Endothelial cell (in vitro differentiated cells): ENCODE measurements around the gene DOCK1. TPM values are rescaled to one million over a fixed set of nuclear protein-coding genes. Genes with fewer than 3 reads are reported as not detected.

Experiments used
- DNase-seq: peaks from one replicate; pipeline ENCODE4 v3.0.0; 2021; ENCODE audit warnings: low spot score
- H3K27ac Mint-ChIP-seq: one replicate; pipeline ENCODE4 v1.8.0; 2021; ENCODE audit warnings: mixed read lengths, inconsistent platforms; ENCODE audit not compliant: unreplicated experiment
- H3K27me3 Mint-ChIP-seq: one replicate; pipeline ENCODE4 v1.8.0; 2021; ENCODE audit warnings: mild to moderate bottlenecking, moderate library complexity, mixed read lengths, inconsistent platforms; ENCODE audit not compliant: unreplicated experiment
- H3K36me3 Mint-ChIP-seq: one replicate; pipeline ENCODE4 v1.8.0; 2021; ENCODE audit warnings: mild to moderate bottlenecking, low read depth, mixed read lengths, inconsistent platforms; ENCODE audit not compliant: unreplicated experiment
- H3K4me1 Mint-ChIP-seq: one replicate; pipeline ENCODE4 v1.8.0; 2021; ENCODE audit warnings: mild to moderate bottlenecking, mixed read lengths, inconsistent platforms; ENCODE audit not compliant: unreplicated experiment
- H3K4me3 Mint-ChIP-seq: one replicate; pipeline ENCODE4 v1.8.0; 2021; ENCODE audit warnings: mild to moderate bottlenecking, mixed read lengths, inconsistent platforms; ENCODE audit not compliant: unreplicated experiment
- H3K9me3 Mint-ChIP-seq: one replicate; pipeline ENCODE4 v1.8.0; 2021; ENCODE audit warnings: mixed read lengths, inconsistent platforms; ENCODE audit not compliant: unreplicated experiment
- CTCF ChIP-seq: fragments of 200-600 bp; sonication (generic); IDR thresholded peaks from one replicate; pipeline ENCODE4 v1.5.0; 2021; ENCODE audit warnings: antibody characterized with exemption; ENCODE audit not compliant: unreplicated experiment
- total RNA-seq: library from RNA; stranded (reverse); fragmentation: NEBNext Ultra II Directional; extraction: Animal tissue kit (Norgen Biotek cat#: 25700); gene quantifications from one replicate; pipeline ENCODE4 v1.2.1, GENCODE V29; 2021; ENCODE audit not compliant: unreplicated experiment

The DOCK1 gene
- total RNA-seq, 1 donor from 2014 or later, result 116 TPM

- peaks cover 34% of the 10 kb centered on the region for H3K4me1 Mint-ChIP-seq
- no peaks in the 10 kb centered on the region for H3K9me3 Mint-ChIP-seq
- no peaks in the 10 kb centered on the region for H3K27me3 Mint-ChIP-seq
- TF ChIP-seq CTCF, result no peak
- peaks cover 38% of the 10 kb centered on the region for H3K36me3 Mint-ChIP-seq
- H3K4me3 Mint-ChIP-seq, result peak overlapping the region; percentile 26
- DNase-seq, result no peak
- no peak overlapping the region for H3K27ac Mint-ChIP-seq
Measured at GRCh38 chr10:126975221-126975620, 70.0 kb downstream of the DOCK1 start.

GRCh38 chr10:126977216-126977615 lies 72.0 kb downstream of the DOCK1 start:
- Mint-ChIP-seq H3K36me3 (peaks cover 43% of the 10 kb centered on the region), H3K27me3 (no peaks in the 10 kb centered on the region), H3K9me3 (no peaks in the 10 kb centered on the region), H3K4me3 (no peak overlapping the region), H3K4me1 (peaks cover 32% of the 10 kb centered on the region), H3K27ac (no peak overlapping the region)
- no peak for TF ChIP-seq CTCF
- no peak for DNase-seq

- H3K27ac Mint-ChIP-seq, result no peak overlapping the region
- H3K27me3 Mint-ChIP-seq, result no peaks in the 10 kb centered on the region
- DNase-seq, result no peak
- H3K4me1 Mint-ChIP-seq, result peaks cover 17% of the 10 kb centered on the region
- peaks cover 52% of the 10 kb centered on the region for H3K36me3 Mint-ChIP-seq
- TF ChIP-seq CTCF, result no peak
- no peak overlapping the region for H3K4me3 Mint-ChIP-seq
- no peaks in the 10 kb centered on the region for H3K9me3 Mint-ChIP-seq
Measured at GRCh38 chr10:126979311-126979710, 74.1 kb downstream of the DOCK1 start.

- no peak for TF ChIP-seq CTCF
- Mint-ChIP-seq H3K36me3 (peaks cover 56% of the 10 kb centered on the region), H3K4me3 (no peak overlapping the region), H3K27me3 (peaks cover 4% of the 10 kb centered on the region), H3K9me3 (no peaks in the 10 kb centered on the region), H3K27ac (peak overlapping the region; percentile 18), H3K4me1 (peaks cover 4% of the 10 kb centered on the region)
- DNase-seq, result no peak
Measured at GRCh38 chr10:126993208-126993607, 88.0 kb downstream of the DOCK1 start.

GRCh38 chr10:126997801-126998590 lies 92.8 kb downstream of the DOCK1 start:
- no peak for DNase-seq
- H3K9me3 Mint-ChIP-seq, result no peaks in the 10 kb centered on the region
- no peak overlapping the region for H3K27ac Mint-ChIP-seq
- H3K36me3 Mint-ChIP-seq, result peaks cover 76% of the 10 kb centered on the region
- H3K27me3 Mint-ChIP-seq, result peaks cover 2% of the 10 kb centered on the region
- no peak for TF ChIP-seq CTCF
- H3K4me3 Mint-ChIP-seq, result no peak overlapping the region
- peaks cover 7% of the 10 kb centered on the region for H3K4me1 Mint-ChIP-seq
